ENCODE results near the gene AGBL5.
A peak's percentile ranks its signal among the peaks of the same experiment; 100 is the strongest.
"Not testable (repeated sequence)": the region's sequence is repeated elsewhere in the genome, so short reads cannot be mapped to it uniquely, and the experiment has no call there.

The AGBL5 gene

DNA sequence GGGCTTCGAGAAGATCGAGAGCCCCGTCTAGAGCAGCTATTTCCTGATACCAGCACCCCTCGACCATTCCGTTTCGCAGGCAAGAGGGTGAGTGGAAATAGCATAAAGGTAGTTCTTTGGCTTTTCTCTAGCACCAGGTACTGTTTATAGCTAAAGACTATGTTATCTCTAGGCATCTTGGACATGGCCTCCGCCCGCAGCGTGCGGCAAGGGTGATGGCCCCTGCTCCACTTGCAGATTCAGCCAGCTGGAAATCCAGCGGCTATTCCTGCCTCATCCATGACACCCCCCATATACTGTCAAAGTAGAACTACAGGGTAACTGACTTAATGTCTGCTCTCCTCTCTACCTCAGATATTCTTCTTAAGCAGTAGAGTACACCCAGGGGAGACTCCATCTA is 3.3 kb downstream of the AGBL5 start:
- no peak for DNase-seq

GRCh38 chr2:27057184-27057583 is 5.7 kb downstream of the AGBL5 start:
- no peak for DNase-seq

DNA sequence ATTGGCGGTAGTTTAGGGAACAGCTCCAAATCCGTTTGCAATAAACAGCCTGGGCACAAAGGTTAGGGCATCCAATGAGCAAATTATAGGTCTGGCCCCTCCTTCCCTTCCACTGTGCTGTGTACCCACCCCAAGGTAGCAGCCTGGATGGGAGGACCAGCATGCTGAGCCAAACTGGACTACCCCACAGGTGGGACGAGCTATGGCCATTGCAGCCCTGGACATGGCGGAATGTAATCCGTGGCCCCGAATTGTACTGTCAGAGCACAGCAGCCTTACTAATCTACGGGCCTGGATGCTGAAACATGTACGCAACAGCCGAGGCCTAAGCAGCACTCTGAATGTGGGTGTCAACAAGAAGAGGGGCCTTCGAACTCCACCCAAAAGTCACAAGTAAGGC is 6.7 kb downstream of the AGBL5 start:
- DNase-seq, result no peak

DNA sequence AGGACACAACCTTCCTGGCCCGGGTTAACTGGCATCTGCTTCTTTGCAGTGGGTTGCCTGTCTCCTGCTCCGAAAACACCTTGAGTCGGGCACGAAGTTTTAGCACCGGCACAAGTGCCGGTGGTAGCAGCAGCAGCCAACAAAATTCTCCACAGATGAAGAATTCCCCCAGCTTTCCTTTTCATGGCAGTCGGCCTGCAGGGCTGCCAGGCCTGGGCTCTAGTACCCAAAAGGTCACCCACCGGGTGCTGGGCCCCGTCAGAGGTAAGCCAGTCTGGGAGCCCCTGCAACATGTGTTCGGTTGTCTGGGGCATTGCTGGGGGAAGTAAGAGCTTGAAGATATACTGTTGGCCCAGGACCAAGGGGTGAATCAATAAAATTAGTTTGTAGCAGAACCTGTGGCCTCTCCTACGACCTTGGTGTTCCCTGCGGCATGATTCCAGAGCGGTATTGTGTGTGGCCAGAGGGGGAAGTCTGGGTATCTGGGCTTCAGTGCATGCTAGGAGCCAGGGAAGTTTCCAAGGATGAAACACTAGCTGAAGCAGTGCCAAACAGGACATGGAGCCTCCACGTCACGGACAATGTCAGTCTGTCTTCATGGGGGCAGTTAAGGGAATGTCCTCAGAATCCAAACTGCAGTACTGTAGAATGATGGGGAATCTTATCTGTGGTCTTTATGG is 7.8 kb downstream of the AGBL5 start:
- DNase-seq, result no peak

DNA sequence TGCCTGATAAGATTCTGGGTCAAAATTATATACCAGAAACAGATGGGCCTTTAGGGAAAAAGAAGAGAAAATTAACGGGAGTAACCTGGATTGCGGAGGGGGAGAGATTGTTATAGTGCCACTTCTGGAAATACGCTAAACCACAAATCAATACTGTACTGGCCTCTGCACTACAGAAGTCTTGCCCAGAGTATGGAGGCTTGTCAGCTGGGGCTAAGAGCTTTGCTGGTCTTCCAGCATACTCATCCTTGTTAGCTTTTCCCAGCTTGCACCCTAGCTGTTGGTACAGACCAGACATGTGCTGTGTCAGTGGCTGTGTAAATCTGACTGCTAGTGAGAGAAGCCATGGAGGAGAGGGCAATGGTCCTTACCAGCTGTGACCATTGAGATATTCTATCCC is 8.9 kb downstream of the AGBL5 start:
- no peak for DNase-seq

GRCh38 chr2:27065128-27065527 is 13.7 kb downstream of the AGBL5 start:
- DNase-seq, result no peak

DNA sequence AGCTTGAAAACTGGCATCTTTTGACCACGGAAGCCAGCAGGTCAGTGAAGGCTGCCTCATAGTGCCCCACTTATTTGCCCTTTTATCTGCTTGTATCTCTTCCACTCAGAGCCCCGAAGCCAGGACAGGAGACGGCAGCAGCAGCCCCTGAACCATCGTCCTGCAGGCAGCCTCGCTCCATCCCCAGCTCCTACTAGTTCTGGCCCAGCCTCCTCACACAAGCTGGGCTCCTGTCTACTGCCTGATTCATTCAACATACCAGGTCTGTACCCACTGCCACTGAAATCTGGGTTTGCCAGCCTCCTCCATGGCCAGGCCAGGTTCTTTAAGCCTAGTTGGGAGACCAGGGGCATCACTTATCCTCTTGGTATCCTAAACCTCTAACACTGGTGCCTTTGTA is 15.9 kb downstream of the AGBL5 start:
- DNase-seq, result no peak

- DNase-seq, result no peak
Observed at GRCh38 chr2:27069436-27069835, 18.0 kb downstream of the AGBL5 start.

DNA sequence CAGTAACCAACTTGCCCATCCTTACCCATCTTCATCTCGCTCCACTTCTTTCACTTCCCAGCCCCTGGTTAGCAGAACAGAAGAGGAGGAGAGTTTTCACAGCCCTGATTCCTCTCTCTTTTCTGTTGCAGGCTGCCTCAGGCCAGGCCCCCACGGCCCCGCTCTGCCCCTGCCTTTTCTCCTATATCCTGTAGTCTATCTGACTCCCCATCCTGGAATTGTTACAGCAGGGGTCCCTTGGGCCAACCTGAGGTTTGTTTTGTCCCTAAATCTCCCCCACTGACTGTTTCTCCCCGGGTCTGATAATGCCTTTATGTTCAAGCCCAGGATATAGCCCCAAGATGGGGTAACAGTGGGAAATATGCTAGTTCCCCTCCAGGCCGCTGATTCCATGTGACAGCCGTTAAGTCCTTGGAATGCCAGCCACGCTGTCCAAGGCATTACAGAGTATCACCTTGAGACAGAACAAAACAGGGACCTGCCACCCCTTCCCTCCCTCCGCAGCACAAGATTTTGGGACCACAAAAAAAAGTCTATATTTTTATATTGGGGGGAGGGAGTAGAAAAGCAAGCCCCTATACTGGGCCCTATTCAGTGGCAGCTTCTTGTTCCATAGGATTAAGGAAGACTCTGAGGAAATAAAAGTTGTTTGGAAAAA is 18.6 kb downstream of the AGBL5 start:
- DNase-seq, result no peak

- no peak for DNase-seq
Observed at GRCh38 chr2:27070653-27071276, 19.3 kb downstream of the AGBL5 start.

- DNase-seq, result peak; percentile 96
Observed at GRCh38 chr2:27071277-27071989, 20.0 kb downstream of the AGBL5 start, which contains the start of gene OST4. Gene OST4, minus strand, starts transcription at chr2:27071654.

GRCh38 chr2:27071990-27072830 is 20.7 kb downstream of the AGBL5 start:
- DNase-seq, result peak; percentile 87

- peak; percentile 33 for DNase-seq
Observed at GRCh38 chr2:27072920-27073319, 21.5 kb downstream of the AGBL5 start.

DNA sequence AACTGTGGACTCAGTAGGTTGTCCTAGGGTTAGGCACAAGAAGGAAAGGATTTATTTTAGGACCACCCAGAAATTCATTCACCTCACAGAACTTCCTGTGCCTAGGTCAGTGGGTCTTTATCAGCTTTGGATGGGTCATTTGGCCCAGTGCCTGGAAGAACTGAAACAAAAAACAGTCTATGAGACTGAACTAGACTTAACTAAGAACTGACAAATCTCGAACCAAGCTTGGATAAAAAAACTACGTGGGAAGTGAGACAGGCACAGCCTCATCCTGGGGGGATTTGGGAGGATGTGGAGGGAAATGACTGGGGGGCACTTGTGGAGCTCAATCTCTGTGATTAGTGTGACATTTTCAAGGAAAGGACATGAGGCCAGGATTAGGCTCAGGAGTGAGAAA is 22.3 kb downstream of the AGBL5 start:
- DNase-seq, result no peak

DNA sequence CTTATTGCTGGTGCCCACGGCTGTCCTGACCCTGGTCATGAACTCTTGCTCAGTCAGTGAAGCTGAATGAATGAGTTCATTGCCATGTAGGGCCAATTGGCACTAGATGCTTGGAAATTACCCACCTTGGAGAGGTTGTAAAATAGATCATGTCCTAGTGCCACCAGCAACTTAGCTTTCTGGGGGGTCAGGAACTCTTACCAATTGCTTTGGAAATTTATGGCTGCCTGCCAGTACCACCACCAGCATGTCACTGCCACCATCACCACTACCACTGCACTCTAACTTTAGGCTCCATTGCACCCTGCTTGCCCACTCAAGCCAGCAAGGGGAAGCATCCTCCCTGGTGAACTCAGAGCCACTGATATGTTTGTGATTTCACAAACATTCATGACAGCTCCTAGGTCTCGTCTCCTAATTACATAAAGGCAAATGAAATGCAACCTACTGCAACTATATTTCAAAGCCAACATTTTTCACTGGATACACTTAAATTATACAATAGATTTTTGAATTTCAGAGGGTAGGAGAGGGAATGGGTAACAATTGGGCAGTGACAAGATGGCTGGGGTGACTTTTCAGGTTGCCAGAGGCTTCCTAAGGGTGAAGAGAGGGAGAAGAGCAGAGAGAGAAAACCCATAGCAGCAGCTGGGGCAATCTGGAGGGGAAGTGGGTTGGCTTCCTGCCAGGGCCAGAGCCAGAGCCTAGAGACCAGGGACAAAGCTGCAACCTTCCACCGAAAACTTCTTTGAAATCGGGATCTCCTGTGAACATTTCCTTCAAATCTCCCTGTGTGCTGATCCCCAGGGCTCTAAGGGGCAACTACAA is 23.5 kb downstream of the AGBL5 start:
- no peak for DNase-seq

DNA sequence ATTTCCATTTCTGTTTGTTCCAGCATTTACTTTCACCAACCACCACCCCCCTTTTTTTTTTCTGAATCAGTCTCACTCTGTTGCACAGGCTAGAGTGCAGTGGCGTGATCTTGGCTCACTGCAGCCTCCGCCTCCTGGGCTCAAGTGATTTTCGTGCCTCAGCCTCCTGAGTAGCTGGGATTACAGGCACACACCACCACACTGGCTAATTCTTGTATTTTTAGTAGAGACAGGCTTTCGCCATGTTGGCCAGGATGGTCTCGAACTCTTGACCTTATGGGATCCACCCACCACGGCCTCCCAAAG is 24.1 kb downstream of the AGBL5 start:
- DNase-seq, result not testable (repeated sequence)

- DNase-seq, result no peak
Observed at GRCh38 chr2:27076323-27076722, 24.9 kb downstream of the AGBL5 start.

DNA sequence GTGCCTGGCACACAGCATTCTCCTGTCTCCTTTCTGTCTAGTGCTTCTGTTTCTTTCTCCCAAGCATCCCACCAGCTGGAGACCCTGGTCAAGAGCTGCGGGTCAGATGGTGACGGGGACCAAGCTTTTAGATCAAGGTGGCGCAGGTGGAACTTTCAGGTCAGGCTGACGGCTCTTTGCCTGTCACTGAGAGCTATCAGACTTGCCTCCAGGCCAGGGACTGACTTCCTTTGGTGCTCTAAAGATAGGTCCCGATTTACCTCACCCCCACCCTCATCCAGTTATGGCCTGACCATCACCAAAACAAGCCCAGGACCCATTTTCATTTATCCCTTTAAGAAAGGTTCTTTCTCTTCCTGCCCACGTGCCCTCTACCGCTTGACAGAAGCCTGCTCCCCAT is 25.8 kb downstream of the AGBL5 start:
- DNase-seq, result no peak

DNA sequence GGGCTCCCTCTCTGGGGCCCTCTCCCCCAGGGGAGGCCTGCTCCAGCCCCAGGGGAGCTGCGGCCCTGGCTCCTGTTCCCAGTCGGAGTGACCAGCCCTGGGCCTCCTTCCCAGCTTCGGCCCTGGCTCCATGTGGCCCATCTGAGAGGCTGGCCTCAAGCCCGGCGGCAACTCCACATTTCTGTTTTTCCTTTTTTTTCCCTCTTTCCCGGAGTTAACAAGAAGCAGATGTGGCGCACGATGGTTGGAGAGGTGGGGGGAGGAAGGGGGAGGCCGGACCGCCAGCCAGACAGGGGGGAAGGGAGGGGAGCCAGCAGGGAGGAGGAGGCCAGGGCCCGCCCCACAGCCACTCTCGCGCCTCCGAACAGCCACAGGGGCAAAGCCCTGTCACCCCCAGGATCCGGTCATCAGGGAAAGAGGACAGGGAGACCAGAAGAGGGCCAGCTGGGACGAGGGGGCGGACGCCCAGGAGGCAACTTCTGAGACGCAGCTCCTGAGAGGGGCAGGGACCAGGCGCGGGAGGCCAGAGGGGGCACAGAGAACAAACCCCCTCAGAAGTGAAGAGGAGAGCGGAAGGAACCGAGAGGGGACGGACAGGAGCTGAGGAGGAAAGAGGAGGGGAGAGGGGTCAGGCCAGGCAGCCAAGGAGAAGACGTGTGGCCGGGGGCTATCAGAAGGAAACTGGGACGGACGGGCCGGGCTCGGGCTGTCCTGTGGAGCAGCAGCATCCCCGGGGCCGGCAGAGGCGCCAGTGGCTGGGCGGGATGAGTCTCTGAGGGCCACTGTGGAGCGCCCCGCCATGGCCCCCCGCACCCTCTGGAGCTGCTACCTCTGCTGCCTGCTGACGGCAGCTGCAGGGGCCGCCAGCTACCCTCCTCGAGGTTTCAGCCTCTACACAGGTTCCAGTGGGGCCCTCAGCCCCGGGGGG is 27.1 kb downstream of the AGBL5 start, which contains the start of gene EMILIN1:
TSS of gene EMILIN1 (plus strand) at position 349 of the 928 bp plus-strand sequence. CDS start at position 800, 451 bp downstream.
- peak; percentile 90 for DNase-seq

Measured in eye (tissue), 1 donor.